WTC11 (cell line): ENCODE measurements around the gene PEX16. TPM values are rescaled to one million over a fixed set of nuclear protein-coding genes. Genes with fewer than 3 reads are reported as not detected.

ENCODE experiments used
- ATAC-seq: fragments of 200-7000 bp; cut with Tn5 transposase; 2 replicates; pipeline ENCODE4 v1.10.0; 2021; ENCODE audit warnings: mild to moderate bottlenecking, moderate library complexity
- CTCF ChIA-PET: fragments of 300-600 bp; sonication (Branson Sonifier 250); formaldehyde crosslinking; loops from one replicate; lab custom pipeline; 2021; ENCODE audit warnings: antibody characterized with exemption; lab: Charles Lee
- POLR2A ChIA-PET: fragments of 350-600 bp; sonication (Branson Sonifier 250); formaldehyde crosslinking; loops from one replicate; lab custom pipeline; 2021; ENCODE audit warnings: antibody characterized with exemption; lab: Charles Lee
- DNase-seq: peaks from one replicate; pipeline ENCODE4 v3.0.0; 2021; ENCODE audit warnings: low spot score
- H3K27ac Mint-ChIP-seq: 2 replicates; pipeline ENCODE4 v1.8.0; 2021; ENCODE audit warnings: mixed read lengths
- H3K27me3 Mint-ChIP-seq: 2 replicates; pipeline ENCODE4 v1.8.0; 2021; ENCODE audit warnings: low read depth, mild to moderate bottlenecking, moderate library complexity, mixed read lengths
- H3K36me3 Mint-ChIP-seq: 2 replicates; pipeline ENCODE4 v1.8.0; 2021; ENCODE audit warnings: mixed read lengths
- H3K4me1 Mint-ChIP-seq: 2 replicates; pipeline ENCODE4 v1.8.0; 2022; ENCODE audit warnings: mixed read lengths
- H3K4me3 Mint-ChIP-seq: 2 replicates; pipeline ENCODE4 v1.8.0; 2021; ENCODE audit warnings: mild to moderate bottlenecking, moderate library complexity, mixed read lengths
- H3K9me3 Mint-ChIP-seq: 2 replicates; pipeline ENCODE4 v1.8.0; 2021; ENCODE audit warnings: mixed read lengths
- AR ChIP-seq: fragments of 250-450 bp; sonication (Bioruptor Pico); IDR thresholded peaks from 2 replicates; pipeline ENCODE4 v1.9.0; 2021; ENCODE audit warnings: mild to moderate bottlenecking
- ATF6 ChIP-seq: sonication (generic); formaldehyde crosslinking; IDR thresholded peaks from 2 replicates; pipeline ENCODE4 v1.8.1; 2023; ENCODE audit warnings: mild to moderate bottlenecking, missing genetic modification reagents
- E2F1 ChIP-seq: sonication (generic); formaldehyde crosslinking; IDR thresholded peaks from 2 replicates; pipeline ENCODE4 v1.8.0; 2022; ENCODE audit warnings: mild to moderate bottlenecking, missing genetic modification reagents
- ELF4 ChIP-seq: sonication (generic); formaldehyde crosslinking; IDR thresholded peaks from 2 replicates; pipeline ENCODE4 v1.8.1; 2022; ENCODE audit warnings: low read depth, mild to moderate bottlenecking, moderate library complexity, missing genetic modification reagents
- ESRRA ChIP-seq: sonication (generic); formaldehyde crosslinking; IDR thresholded peaks from 2 replicates; pipeline ENCODE4 v1.8.1; 2022; ENCODE audit warnings: mild to moderate bottlenecking, missing genetic modification reagents, borderline replicate concordance
- ETV6 ChIP-seq: sonication (generic); formaldehyde crosslinking; IDR thresholded peaks from 2 replicates; pipeline ENCODE4 v1.8.1; 2022; ENCODE audit warnings: mild to moderate bottlenecking, missing genetic modification reagents
- FOXP4 ChIP-seq: sonication (generic); formaldehyde crosslinking; IDR thresholded peaks from 2 replicates; pipeline ENCODE4 v1.8.0; 2022; ENCODE audit warnings: mild to moderate bottlenecking, missing genetic modification reagents
- GABPB1 ChIP-seq: sonication (generic); formaldehyde crosslinking; IDR thresholded peaks from 2 replicates; pipeline ENCODE4 v1.8.1; 2023; ENCODE audit warnings: mild to moderate bottlenecking, missing genetic modification reagents
- HMGXB4 ChIP-seq: sonication (generic); formaldehyde crosslinking; IDR thresholded peaks from 2 replicates; pipeline ENCODE4 v1.8.1; 2023; ENCODE audit warnings: mild to moderate bottlenecking, moderate library complexity, missing genetic modification reagents
- MAX ChIP-seq: sonication (generic); formaldehyde crosslinking; IDR thresholded peaks from 2 replicates; pipeline ENCODE4 v1.8.0; 2022; ENCODE audit warnings: mild to moderate bottlenecking, missing genetic modification reagents
- MLX ChIP-seq: sonication (generic); formaldehyde crosslinking; IDR thresholded peaks from 2 replicates; pipeline ENCODE4 v1.8.1; 2023; ENCODE audit warnings: mild to moderate bottlenecking, missing genetic modification reagents, moderate library complexity
- MYBL2 ChIP-seq: sonication (generic); formaldehyde crosslinking; IDR thresholded peaks from 2 replicates; pipeline ENCODE4 v1.8.1; 2023; ENCODE audit warnings: mild to moderate bottlenecking, moderate library complexity, missing genetic modification reagents
- NFATC4 ChIP-seq: fragments of 250-450 bp; sonication (Bioruptor Pico); IDR thresholded peaks from 2 replicates; pipeline ENCODE4 v1.9.0; 2021; ENCODE audit warnings: mild to moderate bottlenecking
- NFYB ChIP-seq: sonication (generic); formaldehyde crosslinking; conservative IDR thresholded peaks from 2 replicates; pipeline ENCODE4 v1.8.0; 2022; ENCODE audit warnings: low read depth, missing genetic modification reagents
- NR1H2 ChIP-seq: sonication (generic); formaldehyde crosslinking; IDR thresholded peaks from 2 replicates; pipeline ENCODE4 v1.9.0; 2021; ENCODE audit warnings: mild to moderate bottlenecking, moderate library complexity, missing genetic modification reagents
- NR3C1 ChIP-seq: sonication (generic); formaldehyde crosslinking; conservative IDR thresholded peaks from 2 replicates; pipeline ENCODE4 v1.8.1; 2023; ENCODE audit warnings: low read depth, mild to moderate bottlenecking, missing genetic modification reagents
- PRRX2 ChIP-seq: fragments of 250-450 bp; sonication (Bioruptor Pico); IDR thresholded peaks from 2 replicates; pipeline ENCODE4 v1.8.0; 2021; ENCODE audit warnings: mild to moderate bottlenecking
- RELA ChIP-seq: sonication (generic); formaldehyde crosslinking; IDR thresholded peaks from 2 replicates; pipeline ENCODE4 v1.8.1; 2022; ENCODE audit warnings: missing genetic modification reagents, mild to moderate bottlenecking, borderline replicate concordance
- RORB ChIP-seq: fragments of 250-450 bp; sonication (Bioruptor Pico); IDR thresholded peaks from 2 replicates; pipeline ENCODE4 v1.9.0; 2021; ENCODE audit warnings: mild to moderate bottlenecking
- SOX15 ChIP-seq: fragments of 250-450 bp; sonication (Bioruptor Pico); IDR thresholded peaks from 2 replicates; pipeline ENCODE4 v1.9.0; 2021; ENCODE audit warnings: mild to moderate bottlenecking
- TEAD1 ChIP-seq: sonication (generic); formaldehyde crosslinking; IDR thresholded peaks from 2 replicates; pipeline ENCODE4 v1.8.0; 2022; ENCODE audit warnings: mild to moderate bottlenecking, missing genetic modification reagents
- TP53 ChIP-seq: sonication (generic); formaldehyde crosslinking; IDR thresholded peaks from 2 replicates; pipeline ENCODE4 v1.8.1; 2023; ENCODE audit warnings: mild to moderate bottlenecking, missing genetic modification reagents
- ZMAT4 ChIP-seq: fragments of 250-450 bp; sonication (Bioruptor Pico); IDR thresholded peaks from 2 replicates; pipeline ENCODE4 v1.9.0; 2021; ENCODE audit warnings: mild to moderate bottlenecking
- ZNF121 ChIP-seq: sonication (generic); formaldehyde crosslinking; IDR thresholded peaks from 2 replicates; pipeline ENCODE4 v1.8.0; 2023; ENCODE audit warnings: missing genetic modification reagents
- ZSCAN18 ChIP-seq: fragments of 250-450 bp; sonication (Bioruptor Pico); IDR thresholded peaks from 2 replicates; pipeline ENCODE4 v2.1.2; 2022; ENCODE audit warnings: mild to moderate bottlenecking, moderate library complexity
- total RNA-seq: library from RNA; stranded (reverse); gene quantifications from 3 replicates; pipeline ENCODE4 v1.2.3, GENCODE V29; 2021

PEX16 gene
- total RNA-seq, 1 experiment from 2014 or later: 39.3 TPM

- no peak for TF ChIP-seq AR
- TF ChIP-seq NFATC4: no peak
- no peak for TF ChIP-seq GABPB1 (CRISPR knock-in tag)
- no peak for TF ChIP-seq ELF4 (CRISPR knock-in tag)
- TF ChIP-seq RORB (CRISPR knock-in tag): no peak
- no peak for TF ChIP-seq E2F1 (CRISPR knock-in tag)
- no peak for TF ChIP-seq HMGXB4 (CRISPR knock-in tag)
- TF ChIP-seq MLX (CRISPR knock-in tag): no peak
- no peak for TF ChIP-seq FOXP4 (CRISPR knock-in tag)
- no peak for TF ChIP-seq NR3C1 (CRISPR knock-in tag)
- TF ChIP-seq NR1H2 (CRISPR knock-in tag): no peak
- no peak for TF ChIP-seq MAX (CRISPR knock-in tag)
- TF ChIP-seq RELA (CRISPR knock-in tag): no peak
- no peak for TF ChIP-seq SOX15 (CRISPR knock-in tag)
Observed at GRCh38 chr11:45869551-45869950, 48.1 kb downstream of the PEX16 start (continued).

GRCh38 chr11:45864041-45864440, 53.6 kb downstream of the PEX16 start:
- Mint-ChIP-seq H3K9me3 (no peaks in the 10 kb centered on the region), H3K27ac (no peak overlapping the region), H3K4me3 (no peak overlapping the region), H3K36me3 (peaks cover 16% of the 10 kb centered on the region), H3K4me1 (peaks cover 11% of the 10 kb centered on the region), H3K27me3 (no peaks in the 10 kb centered on the region)
- ChIA-PET CTCF (interaction anchor here (5.3 kb wide), 1 partner anchor 9 kb away, joined by 48 read pairs; no protein-coding TSS in a partner anchor), POLR2A (no interaction called here)
- DNase-seq (no peak), ATAC-seq (no peak)
- TF ChIP-seq ESRRA (CRISPR knock-in tag): no peak
- TF ChIP-seq ETV6: no peak
- no peak for TF ChIP-seq ATF6 (CRISPR knock-in tag)
- no peak for TF ChIP-seq GABPB1 (CRISPR knock-in tag)
- no peak for TF ChIP-seq NR1H2 (CRISPR knock-in tag)
- TF ChIP-seq ZNF121 (CRISPR knock-in tag): no peak
- TF ChIP-seq TEAD1 (CRISPR knock-in tag): no peak
- TF ChIP-seq ZSCAN18 (CRISPR knock-in tag): no peak
- TF ChIP-seq NFYB (CRISPR knock-in tag): no peak
- TF ChIP-seq MYBL2 (CRISPR knock-in tag): no peak
- TF ChIP-seq TP53 (CRISPR knock-in tag): no peak
- TF ChIP-seq ZMAT4 (CRISPR knock-in tag): no peak
- TF ChIP-seq PRRX2 (CRISPR knock-in tag): no peak
